H1 (cell line): ENCODE data around the gene RSBN1. TPM values are rescaled to one million over a fixed set of nuclear protein-coding genes. Genes with fewer than 3 reads are reported as not detected.

Experiments
- MAFK ChIP-seq: IDR thresholded peaks from 2 replicates; pipeline ENCODE4 v1.6.1; 2012; ENCODE audit warnings: low read depth, mild to moderate bottlenecking, improper control_type of control experiment, low read length
- TAF1 ChIP-seq: IDR thresholded peaks from 2 replicates; pipeline ENCODE4 v1.6.1; 2011; ENCODE audit warnings: mild to moderate bottlenecking, low read depth, low read length
- TAF7 ChIP-seq: optimal IDR thresholded peaks from 2 replicates; pipeline ENCODE3; 2011; ENCODE audit warnings: low read depth, mild to moderate bottlenecking, inconsistent platforms, low read length, moderate library complexity, borderline replicate concordance
- TEAD4 ChIP-seq: IDR thresholded peaks from 2 replicates; pipeline ENCODE4 v1.6.1; 2012; ENCODE audit warnings: low read depth, low read length, inconsistent platforms, mixed read lengths
- polyA plus RNA-seq, 7 experiments: library from polyadenylated mRNA; depleted of rRNA in 3 of 7; stranded (reverse) in 5 of 7; unstranded in 2 of 7; fragments of >200 nt in 5 of 7; fragments of 200-250 nt in 2 of 7; gene quantifications; 1 replicate in 5 of 7; 2 replicates in 1 of 7; 4 replicates in 1 of 7; pipeline versions ENCODE4 v1.2.1 to v1.2.3, GENCODE V29; 2011 to 2013; ENCODE audit warnings: missing spikeins in 2 of 7, mixed read lengths in 2 of 7
- total RNA-seq: library from RNA; stranded (reverse); fragmentation: NEBNext Ultra II Directional; extraction: Animal tissue kit (Norgen Biotek cat#: 25700); gene quantifications from 2 replicates; pipeline ENCODE4 v1.2.1, GENCODE V29; 2021

The RSBN1 gene
- total and polyA plus RNA-seq, 2 of the 8 experiments (the other 6 are each of a cell fraction or from before 2014, with no cell fraction given): 4.2 to 17.6 TPM

- TF ChIP-seq TAF7: no peak
- TF ChIP-seq MAFK: no peak
- TF ChIP-seq TAF1: no peak
- TF ChIP-seq TEAD4: no peak
Measured at GRCh38 chr1:113782406-113782805, 29.9 kb downstream of the RSBN1 start (continued).
